Measurements from ENCODE around the gene OR2Y1. TPM values are rescaled to one million over a fixed set of nuclear protein-coding genes. Genes with fewer than 3 reads are reported as not detected.

OR2Y1 gene
- total RNA-seq, 1 experiment from 2014 or later, result not detected

- peaks cover 77% of the 10 kb centered on the region for H3K27me3 Mint-ChIP-seq (ENCODE audit: insufficient read depth, unreplicated experiment)
- intact Hi-C loops (cut with micrococcal nuclease), result no loop called here
- TF ChIP-seq CTCF (IDR thresholded peaks at IDR 0.05; ENCODE audit: unreplicated experiment), result no peak
Observed at GRCh38 chr5:180689775-180690174, 50.1 kb downstream of the OR2Y1 start.

More at GRCh38 chr5:180689775-180690174, 50.1 kb downstream of the OR2Y1 start:
- no TSS peak for BruUV-seq (replicated peaks)
- ChIA-PET CTCF (no interaction called here), POLR2A (no interaction called here)
- Mint-ChIP-seq H3K9me3 (ENCODE audit: unreplicated experiment) (no peaks in the 10 kb centered on the region), H3K4me3 (ENCODE audit: unreplicated experiment) (no peak overlapping the region), H3K27ac (ENCODE audit: low read depth, unreplicated experiment) (no peak overlapping the region), H3K4me1 (ENCODE audit: insufficient read depth, unreplicated experiment) (no peaks in the 10 kb centered on the region), H3K36me3 (ENCODE audit: insufficient read depth, unreplicated experiment) (no peaks in the 10 kb centered on the region)
- DNase-seq (ENCODE audit: unreplicated experiment), result no peak

Other genes starting within 250 kb of the OR2Y1 start
- 67.0 and 73.1 TPM in 2 replicates for gene CNOT6, start 245.7 kb downstream of the OR2Y1 start, total RNA-seq (2022)
- not detected in 2 replicates for gene SCGB3A1, start 148.6 kb downstream of the OR2Y1 start, total RNA-seq (2022)
- gene FLT4, start 90.5 kb downstream of the OR2Y1 start, total RNA-seq (2022), result not detected in 2 replicates
- 135 and 150 TPM in 2 replicates for gene MGAT1, start 62.7 kb upstream of the OR2Y1 start, total RNA-seq (2022)
- 31.2 and 36.9 TPM in 2 replicates for gene ZFP62, start 121.2 kb upstream of the OR2Y1 start, total RNA-seq (2022)
- gene BTNL8, start 159.1 kb upstream of the OR2Y1 start, total RNA-seq (2022), result not detected in 2 replicates
- gene BTNL3, start 248.8 kb upstream of the OR2Y1 start, total RNA-seq (2022), result not detected in 2 replicates